Hematopoietic multipotent progenitor cell treated with erythropoietin and hydrocortisone succinate and interleukin-3 and kit ligand, for 15 days (in vitro differentiated cells): ENCODE results near the gene CLK4.

ENCODE experiments used
- DNase-seq: peaks from one replicate; pipeline ENCODE4 v3.0.0-alpha.2; 2015; ENCODE audit warnings: low spot score

The CLK4 gene

DNA sequence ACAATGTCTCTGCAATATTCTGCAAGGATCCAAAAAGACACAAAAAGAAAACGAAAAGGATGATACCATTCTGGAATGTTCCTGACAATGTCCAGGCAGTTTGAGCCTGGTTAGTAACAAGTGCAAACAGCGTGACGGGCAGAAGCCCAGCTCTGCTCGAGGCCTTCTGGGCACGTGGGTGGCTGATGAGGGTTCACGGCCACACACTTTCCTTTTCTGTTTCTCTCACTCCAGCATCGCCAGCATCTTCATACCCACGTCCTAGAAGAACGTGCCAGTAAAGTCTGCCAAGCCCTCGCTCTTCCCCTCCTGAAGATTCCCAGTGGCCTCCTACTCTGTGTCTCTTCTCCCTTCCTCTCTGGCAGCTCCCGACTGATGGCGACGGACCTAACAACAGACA lies 73.3 kb downstream of the CLK4 start:
- no peak for DNase-seq
